GM12878 (cell line): ENCODE data around the gene BCL2L12. TPM values are rescaled to one million over a fixed set of nuclear protein-coding genes. Genes with fewer than 3 reads are reported as not detected.

ENCODE experiments used
- ATAC-seq: fragments of 200-7000 bp; cut with Tn5 transposase; 3 replicates; pipeline ENCODE4 v1.9.1; 2020; ENCODE audit warnings: mild to moderate bottlenecking, moderate library complexity
- BruUV-seq: library from RNA; stranded (reverse); fragments of 400-500 nt; replicated peaks from 2 replicates; lab custom pipeline; 2021; lab: Mats Ljungman, UMichigan
- CTCF ChIA-PET: fragments of 300-600 bp; sonication (Branson Sonifier 250); formaldehyde crosslinking; extraction: SDS; loops from one replicate; lab custom pipeline; 2021; ENCODE audit warnings: inconsistent platforms; lab: Yijun Ruan, JAX
- POLR2A ChIA-PET: fragments of 350-600 bp; formaldehyde crosslinking; extraction: SDS; loops from one replicate; lab custom pipeline; 2021; ENCODE audit warnings: inconsistent platforms; lab: Charles Lee
- RAD21 ChIA-PET: fragments of 300-600 bp; sonication (Branson Sonifier 250); formaldehyde crosslinking; loops from one replicate; lab custom pipeline; 2023; ENCODE audit warnings: antibody characterized with exemption; ENCODE audit not compliant: unreplicated experiment; lab: Charles Lee
- SMC1A ChIA-PET: fragments of 300-600 bp; sonication (Branson Sonifier 250); formaldehyde crosslinking; loops from one replicate; lab custom pipeline; 2023; ENCODE audit not compliant: unreplicated experiment, uncharacterized antibody; lab: Charles Lee
- DNase-seq: peaks from one replicate; pipeline ENCODE4 v3.0.0-alpha.2; 2011; ENCODE audit warnings: low read depth, low spot score
- FAIRE-seq: peaks from 3 replicates; lab custom pipeline; 2011; peaks lifted over from hg19 to GRCh38; lab: Jason Lieb, UNC
- H2AFZ ChIP-seq: 2 replicates; pipeline ENCODE4 v1.6.0; 2011; ENCODE audit warnings: low read depth, low read length, control low read depth; ENCODE audit not compliant: control insufficient read depth
- H3K27ac ChIP-seq: 2 replicates; pipeline ENCODE4 v1.5.1; 2011; ENCODE audit warnings: control low read depth; ENCODE audit not compliant: control insufficient read depth, insufficient read depth
- H3K27me3 ChIP-seq, 2 experiments: replicated peaks in 1 of 2; 2 replicates each; pipeline versions ENCODE4 v1.6.0 to v1.6.1; 2011; ENCODE audit warnings: low read length in 1 of 2; ENCODE audit not compliant: control insufficient read depth in 2 of 2, insufficient read depth in 2 of 2
- H3K36me3 ChIP-seq, 2 experiments: 2 replicates each; pipeline ENCODE4 v1.5.1; 2011; ENCODE audit warnings: low read length in 1 of 2; ENCODE audit not compliant: control insufficient read depth in 2 of 2, insufficient read depth in 2 of 2
- H3K4me1 ChIP-seq: 2 replicates; pipeline ENCODE4 v1.6.1; 2011; ENCODE audit warnings: mild to moderate bottlenecking, low read length, moderate library complexity, mixed read lengths; ENCODE audit not compliant: control insufficient read depth, insufficient read depth
- H3K4me2 ChIP-seq: 2 replicates; pipeline ENCODE4 v1.6.0; 2011; ENCODE audit warnings: control low read depth; ENCODE audit not compliant: control insufficient read depth, insufficient read depth
- H3K4me3 ChIP-seq: fragments of 200-600 bp; sonication (generic); 2 replicates; pipeline ENCODE4 v1.5.1; 2016
- H3K79me2 ChIP-seq: 2 replicates; pipeline ENCODE4 v1.6.0; 2011; ENCODE audit warnings: low read length; ENCODE audit not compliant: control insufficient read depth, insufficient read depth
- H3K9ac ChIP-seq: 2 replicates; pipeline ENCODE4 v1.8.0; 2011; ENCODE audit warnings: low read length, control low read depth, mixed read lengths; ENCODE audit not compliant: control insufficient read depth, insufficient read depth
- H3K9me3 ChIP-seq: replicated peaks from 3 replicates; pipeline ENCODE4 v1.5.1; 2011; ENCODE audit warnings: mild to moderate bottlenecking, low read length; ENCODE audit not compliant: control insufficient read depth, insufficient read depth
- H4K20me1 ChIP-seq: 2 replicates; pipeline ENCODE4 v1.6.0; 2011; ENCODE audit not compliant: control insufficient read depth, insufficient read depth
- CEBPZ ChIP-seq: fragments of 150-350 bp; IDR thresholded peaks from 2 replicates; pipeline ENCODE4 v1.6.1; 2016; ENCODE audit warnings: low read depth, low read length
- CREB1 ChIP-seq: IDR thresholded peaks from 2 replicates; pipeline ENCODE4 v1.6.1; 2012; ENCODE audit warnings: low read depth, mild to moderate bottlenecking, inconsistent platforms
- KAT2A ChIP-seq: conservative IDR thresholded peaks from 2 replicates; pipeline ENCODE4 v1.6.1; 2011; ENCODE audit warnings: low read depth, low read length; ENCODE audit not compliant: control insufficient read depth
- KDM1A ChIP-seq: fragments of 200-600 bp; sonication (generic); IDR thresholded peaks from 2 replicates; pipeline ENCODE4 v1.6.1; 2016; ENCODE audit warnings: borderline replicate concordance
- MEF2B ChIP-seq: fragments of 450-650 bp; IDR thresholded peaks from 2 replicates; pipeline ENCODE4 v1.6.1; 2018; ENCODE audit warnings: mild to moderate bottlenecking, moderate library complexity; ENCODE audit not compliant: partially characterized antibody, poor library complexity, severe bottlenecking
- MXI1 ChIP-seq: fragments of 150-350 bp; IDR thresholded peaks from 2 replicates; pipeline ENCODE4 v1.6.1; 2011; ENCODE audit warnings: low read depth, mild to moderate bottlenecking, inconsistent platforms, low read length, improper control_type of control experiment
- NR2C1 ChIP-seq: fragments of 450-650 bp; IDR thresholded peaks from 2 replicates; pipeline ENCODE4 v1.6.1; 2017; ENCODE audit warnings: antibody characterized with exemption, mild to moderate bottlenecking, moderate library complexity
- NR2F1 ChIP-seq: fragments of 450-650 bp; conservative IDR thresholded peaks from 2 replicates; pipeline ENCODE4 v1.6.1; 2017; ENCODE audit warnings: mild to moderate bottlenecking
- PRDM15 ChIP-seq: fragments of 450-650 bp; formaldehyde crosslinking; IDR thresholded peaks from 2 replicates; pipeline ENCODE4 v1.4.0; 2020; ENCODE audit warnings: mild to moderate bottlenecking, moderate library complexity
- RUNX3 ChIP-seq: IDR thresholded peaks from 2 replicates; pipeline ENCODE4 v1.6.1; 2012; ENCODE audit warnings: low read length, inconsistent platforms
- SMARCA5 ChIP-seq: fragments of 450-650 bp; IDR thresholded peaks from 2 replicates; pipeline ENCODE4 v1.6.1; 2017; ENCODE audit warnings: mild to moderate bottlenecking
- TBL1XR1 ChIP-seq: IDR thresholded peaks from 2 replicates; pipeline ENCODE4 v1.6.1; 2012; ENCODE audit warnings: low read depth, low read length, improper control_type of control experiment
- ZBTB33 ChIP-seq: fragments of 450-650 bp; IDR thresholded peaks from 2 replicates; pipeline ENCODE4 v1.6.1; 2017; ENCODE audit warnings: mild to moderate bottlenecking
- ZNF384 ChIP-seq: IDR thresholded peaks from 2 replicates; pipeline ENCODE4 v1.6.1; 2012; ENCODE audit warnings: low read depth, mild to moderate bottlenecking, low read length, improper control_type of control experiment, borderline replicate concordance
- ZNF622 ChIP-seq: fragments of 450-650 bp; IDR thresholded peaks from 2 replicates; pipeline ENCODE4 v1.6.1; 2017; ENCODE audit warnings: mild to moderate bottlenecking, inconsistent platforms
- ZSCAN29 ChIP-seq: fragments of 450-650 bp; IDR thresholded peaks from 2 replicates; pipeline ENCODE4 v1.6.1; 2017; ENCODE audit warnings: mild to moderate bottlenecking, moderate library complexity
- ZZZ3 ChIP-seq: IDR thresholded peaks from 2 replicates; pipeline ENCODE4 v1.6.1; 2011; ENCODE audit warnings: low read depth; ENCODE audit not compliant: control insufficient read depth, insufficient read length
- WGBS: methylation state at CpG from one replicate; pipeline ENCODE4 v1.1.6; 2016; ENCODE audit warnings: low lambda C conversion rate; ENCODE audit not compliant: insufficient replicate concordance, insufficient coverage; ENCODE audit errors: missing lambda C conversion rate; 5-methylcytosine and 5-hydroxymethylcytosine counted together
- in situ Hi-C: fragments of 300-500 bp; cut with MboI; formaldehyde crosslinking; loops from 9 replicates; pipeline ENCODE4 v1.14.3; 2018; ENCODE audit warnings: mixed read lengths
- intact Hi-C: fragments of 100-400 bp; cut with micrococcal nuclease; formaldehyde crosslinking; loops from one replicate; pipeline ENCODE4 v1.14.2; 2022; ENCODE audit not compliant: unreplicated experiment
- polyA plus RNA-seq, 11 experiments: library from polyadenylated mRNA; depleted of rRNA in 4 of 11; unstranded in 6 of 11; stranded (reverse) in 5 of 11; fragments of >200 nt; fragmentation: Nextera tagmentation in 4 of 11; fragmentation: Illumina TruSeq in 1 of 11; extraction: Ambion mirVana in 4 of 11; extraction: Trizol in 1 of 11; gene quantifications; 1 replicate in 1 of 11; 2 replicates in 10 of 11; pipeline versions ENCODE4 v1.2.1 to v1.2.3, GENCODE V29; 2011 to 2016; ENCODE audit warnings: inconsistent platforms in 2 of 11, missing spikeins in 2 of 11, low read depth in 1 of 11
- total RNA-seq, 4 experiments: library from RNA; depleted of rRNA in 3 of 4; stranded (reverse); fragments of >200 nt in 3 of 4; fragmentation: Illumina TruSeq in 1 of 4; extraction: Trizol in 1 of 4; gene quantifications; 2 replicates each; pipeline versions ENCODE4 v1.2.1 to v1.2.3, GENCODE V29; 2013 to 2021

Gene BCL2L12
- total and polyA plus RNA-seq, 10 of the 15 experiments (the other 5 are each of a cell fraction or from before 2014, with no cell fraction given) = 1.8 to 143 (median 50.4) TPM

GRCh38 chr19:49651820-49652550, 13.7 kb upstream of the BCL2L12 start:
- H3K4me3 ChIP-seq = no peak overlapping the region
- ChIA-PET POLR2A (no interaction called here), RAD21 (no interaction called here), CTCF (no interaction called here), SMC1A (no interaction called here)
- H3K9me3 ChIP-seq = no peaks in the 10 kb centered on the region
- no peak overlapping the region for H3K4me2 ChIP-seq
- intact Hi-C loops (no loop called here), in situ Hi-C loops (no loop called here)
- no peak overlapping the region for H2AFZ ChIP-seq
- no peaks in the 10 kb centered on the region for H4K20me1 ChIP-seq
- no peak for DNase-seq
- H3K4me1 ChIP-seq = no peaks in the 10 kb centered on the region
- no peak for FAIRE-seq
- peaks cover 0 to 19% of the 10 kb centered on the region in 2 experiments; a peak in 3 of 4 replicates for H3K36me3 ChIP-seq
- H3K9ac ChIP-seq = no peak overlapping the region
- no peak overlapping the region for H3K27ac ChIP-seq
- no peak for ATAC-seq
- 99% methylated on average over 58 of the region's 110 CpGs for WGBS
- BruUV-seq = no TSS peak
- H3K79me2 ChIP-seq = no peaks in the 10 kb centered on the region
- no peaks in the 10 kb centered on the region for H3K27me3 ChIP-seq
- TF ChIP-seq TBL1XR1 = no peak
- TF ChIP-seq ZNF622 = no peak
- no peak for TF ChIP-seq ZSCAN29
- no peak for TF ChIP-seq ZNF384
- TF ChIP-seq NR2C1 = no peak
- TF ChIP-seq KAT2A = no peak
- no peak for TF ChIP-seq ZBTB33
- TF ChIP-seq CEBPZ = no peak
- no peak for TF ChIP-seq RUNX3
- no peak for TF ChIP-seq CREB1
- TF ChIP-seq PRDM15 (CRISPR knock-in tag) = no peak
- no peak for TF ChIP-seq MXI1
- TF ChIP-seq MEF2B = no peak
- no peak for TF ChIP-seq SMARCA5
- no peak for TF ChIP-seq NR2F1
- no peak for TF ChIP-seq KDM1A
- no peak for TF ChIP-seq ZZZ3
